COLO668 (cell line): Measurements from ENCODE around the gene DMBT1.

Source experiments
- DNase-seq: peaks from one replicate; lab custom pipeline; 2025; ENCODE audit not compliant: unreplicated experiment; lab: John Stamatoyannopoulos, UW

DMBT1 gene

DNA sequence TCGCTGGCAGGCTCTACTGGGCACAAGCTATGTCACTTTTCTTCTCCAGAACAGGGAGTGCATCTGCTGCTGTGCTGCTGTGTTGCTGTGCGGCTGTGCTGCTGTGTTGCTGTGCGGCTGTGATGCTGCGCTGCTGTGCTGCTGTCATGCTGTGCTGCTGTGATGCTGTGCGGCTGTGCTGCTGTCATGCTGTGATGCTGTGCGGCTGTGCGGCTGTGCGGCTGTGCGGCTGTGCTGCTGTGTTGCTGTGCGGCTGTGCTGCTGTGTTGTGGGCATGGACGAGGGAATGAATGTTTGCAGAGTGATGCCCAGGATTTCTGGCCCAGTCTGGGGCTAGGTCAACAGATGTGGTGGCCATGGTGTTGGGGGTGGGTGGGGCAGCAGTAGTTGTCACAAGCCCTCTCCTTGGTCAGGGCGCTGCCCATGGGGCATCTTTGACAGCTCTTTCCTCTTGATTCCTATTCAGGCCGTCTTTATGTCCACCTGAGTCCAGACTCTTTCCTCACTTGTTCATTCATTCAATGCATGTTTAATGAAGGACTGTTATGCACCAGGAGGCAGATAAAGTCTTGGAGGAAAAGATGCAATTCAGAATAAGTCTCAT, 83.5 kb downstream of the DMBT1 start:
- DNase-seq, result no peak

DNA sequence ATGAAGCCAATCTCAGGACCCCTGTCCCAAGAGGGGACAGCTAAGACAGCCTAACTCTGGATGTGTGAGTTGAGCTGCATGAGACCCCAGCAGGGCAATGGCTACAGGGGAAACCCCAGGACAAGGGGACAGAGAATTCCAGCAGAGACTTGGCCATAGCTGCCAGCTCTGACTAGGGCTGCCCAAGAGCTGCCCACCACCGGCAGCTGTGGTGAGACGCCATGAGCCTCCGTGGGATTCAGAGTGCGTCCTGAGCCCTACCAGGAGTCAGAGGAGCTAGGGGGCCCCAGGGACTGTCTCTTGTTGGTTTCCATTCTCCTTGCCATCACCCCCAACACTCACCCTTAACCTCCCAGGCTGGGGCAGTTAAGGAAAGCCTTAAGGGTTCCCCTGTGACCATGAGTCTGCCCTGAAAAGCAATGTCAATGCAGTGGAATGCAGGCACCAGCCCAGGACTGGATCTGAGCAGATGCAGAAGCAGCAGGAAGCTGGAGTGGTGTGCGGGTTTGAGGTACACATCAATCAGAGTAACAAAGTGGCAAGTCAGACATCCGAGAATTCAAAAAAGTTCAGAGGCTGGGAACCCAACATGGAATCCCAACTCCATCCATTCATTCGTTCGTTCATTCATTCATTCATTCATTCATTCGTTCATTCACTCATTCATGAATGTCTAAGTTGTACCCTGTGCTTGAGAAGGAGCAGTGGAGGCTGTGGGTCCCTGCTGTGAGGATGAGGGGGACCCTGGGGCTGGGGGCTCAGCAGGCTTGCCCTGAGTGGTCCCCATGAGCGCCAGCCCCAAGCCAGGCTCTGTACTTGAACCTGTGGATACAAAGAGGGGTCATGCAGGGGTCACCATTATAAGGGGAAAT, 86.2 kb downstream of the DMBT1 start:
- DNase-seq, result no peak

DNA sequence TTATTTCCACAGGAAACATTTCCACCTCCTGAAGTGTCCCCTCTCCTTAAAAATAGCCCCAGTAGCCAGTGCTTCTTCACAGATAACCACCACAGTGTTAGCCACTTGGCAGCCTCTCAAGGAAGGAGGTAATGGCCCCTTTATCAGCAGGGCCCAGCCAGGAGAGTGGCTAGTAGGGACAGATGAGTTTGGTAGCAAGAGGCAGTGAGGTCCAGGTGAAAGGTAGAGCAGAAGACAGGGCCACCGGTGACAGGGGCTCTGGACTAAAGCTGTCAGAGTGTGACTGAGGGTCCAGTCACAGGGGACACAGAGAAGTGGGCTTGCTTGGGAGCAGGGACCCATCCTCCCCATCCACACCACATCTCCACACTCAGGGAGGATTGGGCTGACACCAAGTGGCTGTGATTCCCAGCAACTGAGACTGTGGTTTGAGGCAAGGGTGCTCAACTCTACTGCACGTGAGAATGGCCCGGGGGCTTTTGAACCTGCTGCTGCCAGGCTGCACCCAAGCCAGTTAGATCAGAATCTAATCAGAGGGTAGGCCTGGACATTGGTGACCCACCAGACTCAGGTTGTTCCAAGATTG, 86.9 kb downstream of the DMBT1 start:
- no peak for DNase-seq

- DNase-seq, result peak; percentile 22
Observed at GRCh38 chr10:122648599-122649428, 88.3 kb downstream of the DMBT1 start.

GRCh38 chr10:122649903-122650302, 89.3 kb downstream of the DMBT1 start:
- DNase-seq, result no peak

GRCh38 chr10:122650331-122650730, 89.8 kb downstream of the DMBT1 start:
- no peak for DNase-seq

DNA sequence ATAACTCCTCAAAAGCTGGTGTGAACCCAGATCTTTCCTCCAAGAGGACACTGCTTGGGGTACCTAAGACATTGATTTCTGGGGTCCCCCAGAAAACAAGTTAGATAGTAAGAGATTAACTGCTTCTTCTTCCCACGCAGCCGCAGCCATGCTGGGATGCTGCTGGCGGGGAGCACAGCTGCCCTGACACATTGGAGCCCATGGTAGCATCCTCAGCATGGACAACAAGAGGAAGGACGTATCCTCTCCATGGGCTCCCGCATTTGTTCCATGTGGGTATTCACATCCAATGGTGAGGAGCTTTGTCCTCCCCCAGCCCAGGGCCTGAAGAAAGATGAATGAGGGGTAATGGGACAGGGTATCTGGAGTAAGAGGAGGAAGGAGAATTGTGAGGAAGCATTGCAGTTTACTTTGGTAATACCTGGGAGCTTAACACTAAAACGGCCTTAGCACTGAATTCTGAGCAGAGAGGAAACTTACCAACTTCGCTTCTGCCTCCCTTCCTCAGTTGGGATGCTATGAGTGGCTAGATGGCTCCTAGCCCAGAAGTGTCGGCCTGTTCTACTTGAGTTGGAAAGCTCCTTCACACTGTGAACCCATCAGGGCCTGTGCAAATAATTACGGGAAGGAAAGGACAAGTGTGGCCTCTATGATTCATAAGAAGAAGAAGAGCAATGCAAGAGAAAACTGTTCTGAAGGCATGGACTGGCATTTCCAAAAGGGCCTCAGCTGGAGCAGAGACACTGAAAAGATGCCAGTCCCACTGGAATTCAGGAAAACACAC, 95.2 kb downstream of the DMBT1 start:
- DNase-seq, result no peak

DNA sequence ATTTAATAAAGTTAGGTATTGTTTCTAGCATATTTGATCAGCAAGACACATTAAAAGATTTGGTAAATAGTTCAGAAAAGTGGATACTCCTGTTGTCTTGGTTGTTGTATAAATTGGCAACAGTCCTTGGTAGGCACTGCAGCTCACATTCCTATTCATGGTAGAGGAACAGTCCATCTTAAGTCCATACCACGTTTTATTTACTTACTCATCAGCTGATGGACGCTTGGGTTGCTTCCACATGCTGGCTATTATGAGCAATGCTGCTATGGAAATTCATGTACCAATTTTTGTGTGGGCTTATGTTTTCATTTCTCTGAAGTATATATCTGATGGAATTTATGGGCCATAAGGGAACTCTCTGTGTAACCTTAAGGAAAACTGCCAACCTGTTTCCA, 95.8 kb downstream of the DMBT1 start:
- DNase-seq, result no peak

- no peak for DNase-seq
Observed at GRCh38 chr10:122656741-122657140, 96.2 kb downstream of the DMBT1 start.

DNA sequence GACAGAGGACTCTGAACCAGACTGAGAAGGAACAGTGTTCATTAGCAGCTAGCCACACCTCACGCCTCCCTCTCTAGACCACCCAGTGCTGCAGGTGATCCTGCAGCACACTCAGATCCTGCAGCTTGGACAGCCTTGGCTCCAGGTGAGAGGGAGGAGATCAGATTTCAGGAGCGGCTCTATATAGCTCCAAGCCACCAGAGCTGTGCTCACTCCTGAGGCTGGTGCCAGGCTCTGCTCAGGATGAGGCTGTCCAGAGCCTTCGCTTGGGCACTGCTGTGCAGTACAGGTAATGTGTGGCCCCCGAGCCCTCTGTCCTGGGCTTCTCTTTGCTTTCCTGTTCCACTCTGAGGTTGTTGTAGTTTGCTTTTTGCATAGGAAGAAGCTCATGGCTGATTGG, 96.7 kb downstream of the DMBT1 start:
- DNase-seq, result no peak

GRCh38 chr10:122657729-122658128, 97.2 kb downstream of the DMBT1 start:
- DNase-seq, result no peak

DNA sequence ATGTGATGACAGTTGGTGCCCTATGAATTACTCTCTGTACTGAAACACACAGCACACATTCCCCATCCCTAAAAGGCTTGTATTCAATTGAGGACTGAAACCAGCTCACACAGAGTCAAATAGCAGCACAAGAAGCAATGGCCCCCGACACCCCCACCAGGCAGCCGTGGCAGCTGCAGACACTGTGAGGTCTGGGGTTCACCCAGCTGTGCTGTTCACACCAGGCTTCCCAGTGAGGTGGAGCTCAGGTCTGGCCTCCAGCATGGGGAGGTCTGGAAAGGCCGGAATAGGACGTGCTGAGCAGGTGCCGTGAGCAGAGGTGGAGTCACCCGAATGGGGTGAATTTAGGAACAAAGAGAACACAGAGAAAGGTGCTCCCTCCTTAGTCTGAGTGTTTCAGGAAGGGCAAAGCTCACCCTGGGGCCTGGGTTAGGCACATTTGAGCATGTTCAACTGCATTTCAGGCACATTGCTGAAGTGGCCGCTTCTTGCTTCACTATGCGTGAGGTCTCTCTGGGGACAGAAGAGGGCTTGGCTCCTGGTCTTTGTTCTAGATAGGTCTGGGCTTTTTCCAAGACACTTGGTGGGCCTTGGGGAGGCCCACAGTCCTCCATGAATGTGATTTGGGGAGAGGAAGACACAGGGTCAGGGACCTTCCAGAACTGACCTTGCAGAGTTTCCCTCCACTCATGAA, 97.9 kb downstream of the DMBT1 start:
- DNase-seq, result no peak

DNA sequence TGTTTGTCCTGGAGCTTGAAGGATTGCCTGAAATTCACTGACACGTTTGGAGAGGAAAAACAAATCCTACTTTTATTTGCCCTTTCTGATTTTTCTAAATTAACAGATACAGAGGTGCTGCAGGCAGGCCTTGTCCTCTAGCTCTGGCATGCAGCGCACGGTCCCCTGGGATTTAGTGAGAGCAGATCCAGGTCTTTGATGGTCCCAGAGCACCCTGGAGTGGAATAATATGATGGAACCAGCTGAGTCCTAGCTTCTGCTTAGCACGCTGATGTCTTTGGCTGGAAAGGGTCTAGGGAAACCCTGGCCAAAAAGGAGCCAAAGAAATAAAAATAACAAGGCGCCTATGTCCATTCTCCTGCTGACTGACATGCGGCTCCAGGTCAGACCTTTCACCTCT, 98.6 kb downstream of the DMBT1 start:
- no peak for DNase-seq

- DNase-seq, result no peak
Observed at GRCh38 chr10:122659651-122660050, 99.1 kb downstream of the DMBT1 start.

DNA sequence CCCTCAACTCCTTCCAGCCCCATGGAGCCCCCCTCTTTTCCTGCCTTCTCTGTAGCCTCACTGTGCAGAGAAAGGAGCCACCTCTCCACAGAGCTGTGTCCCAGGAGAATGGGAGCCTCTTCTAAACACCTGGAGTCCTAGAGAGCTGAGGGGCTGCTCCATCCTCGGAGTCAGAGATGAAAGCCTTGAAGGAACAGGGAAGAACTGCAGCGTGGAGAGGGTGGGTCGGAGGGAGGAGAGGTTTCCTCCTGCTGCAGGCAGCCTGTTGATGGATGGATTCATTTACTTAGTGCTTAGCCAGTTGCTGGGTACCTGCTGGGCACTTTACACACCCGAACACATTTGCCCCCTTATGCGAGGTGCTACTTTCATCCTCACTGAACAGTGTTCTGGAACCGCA, 100.1 kb downstream of the DMBT1 start:
- no peak for DNase-seq

DNA sequence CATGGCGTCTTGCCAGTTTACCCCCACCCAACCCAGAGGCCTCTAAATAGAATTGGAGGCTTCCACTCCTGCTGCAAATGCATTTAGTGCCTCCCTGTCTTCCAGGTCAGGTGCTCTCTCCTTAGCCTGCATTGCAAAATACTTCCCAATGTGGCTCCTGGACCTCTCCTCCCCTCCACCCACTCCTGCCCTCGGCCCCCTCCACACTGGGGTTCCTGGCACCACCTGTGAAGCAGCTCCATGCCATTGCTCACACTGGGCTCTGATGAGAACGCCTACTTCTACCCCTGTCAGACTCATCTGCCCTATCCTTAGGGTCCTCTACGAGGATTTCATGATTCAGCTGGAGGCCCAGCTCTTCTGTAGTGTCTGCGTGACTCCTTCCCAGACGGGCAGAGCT, 101.7 kb downstream of the DMBT1 start:
- no peak for DNase-seq

DNA sequence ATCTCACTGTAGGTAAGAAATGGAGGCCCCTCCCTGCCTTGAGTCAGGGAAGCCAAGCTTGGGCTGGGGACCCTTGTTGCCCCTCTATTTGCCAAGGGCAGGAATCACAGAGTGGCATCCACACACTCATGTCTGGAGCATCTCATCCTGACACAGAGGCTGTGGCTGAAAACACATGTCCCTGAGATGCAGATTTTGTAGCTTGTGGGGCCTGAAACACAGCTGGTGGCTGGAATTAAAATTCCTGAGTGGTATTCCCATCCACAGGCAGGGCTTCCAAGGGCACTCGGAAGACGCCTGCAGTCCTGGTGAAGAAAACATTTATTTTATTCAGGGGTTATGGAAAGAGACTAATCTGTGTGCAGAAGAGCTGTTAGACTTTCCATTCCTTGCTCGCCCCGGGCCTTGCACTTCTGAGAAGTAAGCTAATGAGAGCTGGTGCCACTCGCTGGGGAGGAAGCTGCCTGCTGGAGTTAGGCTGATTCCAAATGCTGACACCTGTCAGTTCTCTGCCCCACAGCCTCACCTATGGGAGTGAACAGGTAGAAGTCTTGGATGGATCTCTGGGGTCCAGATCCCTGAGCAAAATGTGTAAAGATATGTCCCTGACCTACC, 103.1 kb downstream of the DMBT1 start:
- no peak for DNase-seq

GRCh38 chr10:122664501-122664900, 103.9 kb downstream of the DMBT1 start:
- DNase-seq, result no peak

- no peak for DNase-seq
Observed at GRCh38 chr10:122665329-122665860, 104.8 kb downstream of the DMBT1 start.
